ENCODE results near the gene HK2. TPM values are rescaled to one million over a fixed set of nuclear protein-coding genes. Genes with fewer than 3 reads are reported as not detected.
"Not testable (repeated sequence)": the region's sequence is repeated elsewhere in the genome, so short reads cannot be mapped to it uniquely, and the experiment has no call there.

HK2 gene
- polyA plus RNA-seq, 4 donors: 4.0 to 14.7 (median 10.3) TPM

- no peak for DNase-seq (ENCODE audit: low read depth in 4 of 4, low spot score in 3 of 4)
Observed at GRCh38 chr2:74892609-74893008, 58.7 kb downstream of the HK2 start.

DNA sequence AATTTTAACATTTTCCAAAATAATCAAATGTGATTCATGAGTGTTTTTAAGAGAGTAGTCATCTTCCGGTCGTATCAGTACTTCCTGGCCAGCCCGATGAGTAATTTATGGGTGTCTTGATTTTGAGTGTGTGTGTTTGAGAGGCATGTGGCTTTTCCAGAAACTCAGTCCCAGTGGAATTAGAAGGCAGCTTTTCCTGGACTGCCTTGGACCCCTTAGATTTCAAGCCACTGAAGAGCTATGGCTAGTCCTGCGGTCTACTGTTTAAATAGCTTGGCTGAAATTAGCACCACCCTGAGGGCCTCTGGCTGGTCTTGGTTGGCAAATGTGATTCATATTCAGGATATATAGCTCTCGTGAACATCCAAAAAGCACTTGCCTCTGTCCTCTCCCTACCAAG, 59.4 kb downstream of the HK2 start:
- no peak for DNase-seq (ENCODE audit: low read depth in 4 of 4, low spot score in 3 of 4)

GRCh38 chr2:74894272-74894981, 60.5 kb downstream of the HK2 start:
- no peak for DNase-seq (ENCODE audit: low read depth in 4 of 4, low spot score in 3 of 4)

- no peak for DNase-seq (ENCODE audit: low read depth in 4 of 4, low spot score in 3 of 4)
Observed at GRCh38 chr2:74895001-74895400, 61.1 kb downstream of the HK2 start.

DNA sequence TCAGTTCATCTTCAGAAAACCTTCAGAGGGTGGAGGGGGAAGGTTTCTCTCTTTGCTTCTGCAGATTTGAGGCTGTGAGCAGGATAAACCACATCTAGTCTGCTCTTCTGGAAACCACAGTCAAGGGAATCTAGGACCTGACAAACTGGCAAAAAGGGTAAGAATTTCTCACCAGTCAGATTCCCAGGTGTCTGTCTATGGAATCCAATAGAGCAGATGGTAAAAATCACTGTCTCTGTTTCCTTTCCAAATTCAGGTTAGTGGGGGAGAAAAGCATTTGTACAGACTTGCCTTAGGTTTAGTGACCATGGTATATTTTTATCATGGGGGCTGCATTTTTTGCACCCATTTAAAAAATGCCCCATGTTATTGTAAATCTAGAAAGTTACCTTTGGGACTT, 62.3 kb downstream of the HK2 start:
- no peak for DNase-seq (ENCODE audit: low read depth in 4 of 4, low spot score in 3 of 4)

- DNase-seq (ENCODE audit: low read depth in 4 of 4, low spot score in 3 of 4): not testable (repeated sequence)
Observed at GRCh38 chr2:74900225-74900624, 66.3 kb downstream of the HK2 start.

DNA sequence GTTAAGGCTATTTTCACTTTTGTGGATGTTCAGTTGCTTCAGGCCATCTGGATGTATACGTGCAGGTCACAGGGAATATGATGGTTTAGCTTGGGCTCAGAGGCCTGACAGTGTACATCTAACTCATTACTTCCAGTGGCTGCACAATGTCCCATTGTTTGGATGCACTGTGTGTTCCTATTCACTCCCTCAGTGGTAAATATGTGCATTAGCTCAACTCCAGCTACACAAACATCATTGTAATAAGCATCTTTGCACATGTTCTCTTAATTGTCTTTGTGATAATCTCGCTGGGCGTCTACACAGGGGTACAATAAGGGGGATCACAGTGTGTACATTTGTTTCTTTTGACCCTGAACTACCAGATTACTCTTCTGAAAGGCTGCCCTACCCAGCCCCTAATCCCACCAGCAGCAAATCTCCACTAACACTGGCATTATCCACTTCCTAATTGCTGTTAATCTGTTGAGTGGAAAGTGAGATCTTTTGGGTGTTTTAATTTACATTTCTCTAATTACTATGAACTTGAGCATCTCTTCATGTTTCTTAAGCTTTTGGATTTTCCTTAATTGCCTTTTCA, 68.4 kb downstream of the HK2 start:
- DNase-seq (ENCODE audit: low read depth in 4 of 4, low spot score in 3 of 4): no peak

DNA sequence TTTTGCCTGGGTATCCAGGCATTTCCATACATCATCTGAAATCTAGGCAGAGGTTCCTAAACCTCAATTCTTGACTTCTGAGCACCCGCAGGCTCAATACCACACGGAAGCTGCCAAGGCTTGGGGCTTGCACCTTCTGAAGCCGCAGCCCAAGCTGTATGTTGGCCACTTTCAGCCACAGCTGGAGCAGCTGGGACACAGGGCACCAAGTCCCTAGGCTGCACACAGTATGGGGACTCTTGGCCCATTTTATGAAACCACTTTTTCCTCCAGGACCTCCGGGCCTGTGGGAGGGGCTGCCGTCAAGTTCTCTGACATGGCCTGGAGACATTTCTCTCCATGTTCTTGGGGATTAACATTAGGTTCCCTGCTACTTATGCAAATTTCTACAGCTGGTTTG, 72.5 kb downstream of the HK2 start:
- no peak for DNase-seq (ENCODE audit: low read depth in 4 of 4, low spot score in 3 of 4)

DNA sequence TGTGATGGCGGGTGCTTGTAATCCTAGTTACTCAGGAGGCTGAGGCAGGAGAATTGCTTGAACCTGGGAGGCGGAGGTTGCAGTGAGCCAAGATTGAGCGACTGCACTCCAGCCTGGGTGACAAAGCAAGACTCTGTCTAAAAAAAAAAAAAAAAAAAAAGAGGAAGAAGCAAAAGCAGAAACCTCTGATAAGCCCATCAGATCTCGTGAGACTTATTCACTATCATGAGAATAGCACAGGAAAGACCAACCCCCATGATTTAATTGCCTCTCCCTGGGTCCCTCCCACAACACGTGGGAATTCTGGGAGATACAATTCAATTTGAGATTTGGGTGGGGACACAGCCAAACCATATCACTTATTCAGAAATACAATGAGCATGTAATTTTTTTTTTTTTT, 73.6 kb downstream of the HK2 start:
- DNase-seq (ENCODE audit: low read depth in 4 of 4, low spot score in 3 of 4): not testable (repeated sequence)

DNA sequence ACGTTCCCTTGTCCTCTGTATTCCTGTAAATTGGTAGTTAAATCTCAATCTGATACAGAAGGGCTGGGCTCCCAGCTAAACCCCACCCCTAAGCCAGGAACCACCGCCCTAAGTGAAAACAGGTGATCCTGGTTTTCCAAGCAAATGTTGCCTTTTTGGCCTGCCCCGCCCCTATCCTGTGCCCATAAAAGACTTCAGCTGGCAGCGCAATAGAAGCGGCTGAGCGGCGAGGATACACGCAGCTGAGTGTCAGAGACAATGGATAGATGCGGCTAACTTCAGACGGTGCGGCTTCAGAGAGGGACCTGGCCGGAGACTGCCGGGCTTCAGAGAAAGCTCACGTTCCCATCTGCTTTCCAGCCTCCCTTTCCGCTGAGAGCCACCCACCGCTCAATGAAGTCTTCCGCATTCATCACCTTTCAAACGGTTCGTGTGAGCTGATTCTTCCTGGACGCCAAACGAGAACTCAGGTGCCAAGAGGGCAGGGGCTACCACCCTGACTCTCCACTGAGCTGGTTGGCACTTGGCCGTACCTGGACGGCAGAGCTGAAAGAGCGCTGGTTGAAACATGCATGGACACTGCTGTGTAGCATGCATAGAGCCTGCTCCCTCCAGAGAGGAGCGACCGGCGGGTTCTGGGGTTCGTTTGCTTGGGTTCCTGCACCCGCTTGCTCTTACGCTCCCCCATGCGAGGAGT, 75.0 kb downstream of the HK2 start:
- no peak for DNase-seq (ENCODE audit: low read depth in 4 of 4, low spot score in 3 of 4)

- no peak for DNase-seq (ENCODE audit: low read depth in 4 of 4, low spot score in 3 of 4)
Observed at GRCh38 chr2:74910245-74910644, 76.3 kb downstream of the HK2 start.

GRCh38 chr2:74911061-74911460, 77.1 kb downstream of the HK2 start:
- DNase-seq (ENCODE audit: low read depth in 4 of 4, low spot score in 3 of 4): no peak

GRCh38 chr2:74915743-74916142, 81.8 kb downstream of the HK2 start:
- DNase-seq (ENCODE audit: low read depth in 4 of 4, low spot score in 3 of 4): no peak

GRCh38 chr2:74916394-74916793, 82.5 kb downstream of the HK2 start:
- DNase-seq (ENCODE audit: low read depth in 4 of 4, low spot score in 3 of 4): no peak

DNA sequence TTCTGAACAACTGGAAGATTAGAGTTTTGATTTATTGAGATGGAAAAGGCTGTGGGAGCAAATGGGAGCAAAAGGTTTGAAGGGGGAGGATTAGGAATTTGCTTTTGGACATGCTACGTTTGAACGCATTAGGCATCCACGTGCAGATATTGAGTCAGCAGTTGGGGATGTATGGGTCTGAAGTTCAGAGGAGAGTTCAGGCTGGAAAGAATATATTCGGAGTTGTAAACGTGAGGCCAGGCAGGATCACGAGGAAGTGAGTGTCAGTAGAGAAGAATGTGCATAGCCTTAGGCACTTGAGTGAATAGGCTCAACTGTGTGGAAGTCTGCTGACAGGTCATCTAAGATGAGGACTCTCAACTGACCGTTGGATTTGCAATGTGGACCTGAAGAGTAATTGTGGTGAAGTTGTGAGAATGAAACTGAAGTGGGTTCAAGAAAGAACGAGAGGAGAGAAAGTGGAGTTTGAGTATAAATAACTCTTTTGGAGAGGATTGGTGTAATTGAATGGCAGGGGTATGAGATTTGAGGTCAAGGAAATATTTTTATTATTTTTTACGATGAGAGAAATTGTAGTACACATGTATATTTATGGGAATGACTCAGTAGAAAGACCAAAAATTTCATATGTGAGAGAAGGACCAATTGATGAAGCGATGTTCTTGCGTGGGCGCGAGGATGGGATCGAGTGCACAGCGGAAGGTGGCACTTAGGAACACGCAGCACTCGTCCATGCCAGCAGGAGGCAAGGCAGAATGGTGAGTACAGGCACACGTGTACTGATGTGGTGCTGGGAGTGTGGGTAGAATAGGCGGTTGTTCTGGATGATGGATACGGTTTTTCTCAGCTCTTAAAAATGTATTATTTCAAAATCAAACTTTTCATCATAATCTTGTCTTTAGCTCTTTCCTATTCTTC, 84.0 kb downstream of the HK2 start:
- no peak for DNase-seq (ENCODE audit: low read depth in 4 of 4, low spot score in 3 of 4)

DNA sequence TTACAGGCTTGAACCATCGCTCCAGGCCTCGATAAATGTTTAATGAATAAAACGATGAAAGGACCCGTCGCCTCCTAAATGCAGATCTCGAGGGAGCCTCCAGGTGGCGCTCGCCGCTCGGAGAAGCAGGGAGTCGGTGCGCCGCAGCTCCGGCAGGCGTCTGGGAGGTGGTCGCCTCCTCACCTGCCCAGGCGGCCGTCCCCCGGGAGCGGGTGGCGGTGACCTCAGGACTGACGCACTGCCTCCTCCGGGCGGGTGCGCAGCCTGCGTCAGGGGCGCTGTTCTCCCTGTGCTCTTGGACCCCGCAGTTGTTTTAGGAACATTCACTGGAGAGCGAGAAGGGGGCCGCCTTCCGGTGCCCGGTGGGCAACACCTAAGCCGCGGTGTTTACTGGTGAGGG, 85.9 kb downstream of the HK2 start:
- DNase-seq (ENCODE audit: low read depth in 4 of 4, low spot score in 3 of 4): peak in 3 of 4 donors; percentile 24 to 30 (median 28)

GRCh38 chr2:74921236-74921736, 87.4 kb downstream of the HK2 start:
- no peak for DNase-seq (ENCODE audit: low read depth in 4 of 4, low spot score in 3 of 4)

DNA sequence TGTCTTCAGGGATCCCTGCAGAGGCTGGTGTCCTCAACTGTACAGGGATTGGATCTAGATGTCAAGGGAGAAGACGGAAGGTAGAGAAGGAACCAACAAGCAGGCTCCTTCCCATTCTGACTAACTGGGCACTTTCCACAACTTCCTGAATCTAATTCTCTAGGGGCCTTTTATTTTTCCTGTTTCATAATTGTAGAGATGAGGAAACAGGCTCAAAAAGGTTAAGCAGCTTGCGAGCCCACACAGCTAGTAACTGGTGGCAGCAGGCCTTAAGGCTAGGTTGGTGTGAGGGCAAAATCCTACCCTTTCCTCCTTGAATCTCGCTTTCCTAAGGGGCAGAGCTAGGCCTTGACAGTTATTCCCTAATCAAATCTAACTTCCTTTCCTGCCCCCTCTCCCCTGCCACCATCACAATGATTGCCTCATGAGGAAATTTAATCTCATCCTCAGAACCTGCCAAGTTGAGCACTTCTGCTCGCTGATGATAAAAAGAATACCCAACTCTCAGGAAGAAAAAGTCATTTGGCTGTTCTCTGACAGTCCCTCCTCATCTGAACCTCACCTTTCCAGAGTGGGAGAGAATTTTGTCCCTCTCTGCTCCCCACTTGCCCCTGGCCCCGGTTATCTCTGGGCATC, 88.8 kb downstream of the HK2 start:
- no peak for DNase-seq (ENCODE audit: low read depth in 4 of 4, low spot score in 3 of 4)

- DNase-seq (ENCODE audit: low read depth in 4 of 4, low spot score in 3 of 4): no peak
Observed at GRCh38 chr2:74924463-74925265, 90.7 kb downstream of the HK2 start.
